ENCODE data around the gene COL19A1.

COL19A1 gene

GRCh38 chr6:70252604-70253003, 386.2 kb downstream of the COL19A1 start:
- TF ChIP-seq TCF12 (IDR thresholded peaks at IDR 0.05; ENCODE audit: low read depth) = no peak

- TF ChIP-seq TCF12 (IDR thresholded peaks at IDR 0.05; ENCODE audit: low read depth) (no peak), MAX (IDR thresholded peaks at IDR 0.05) (no peak), EP300 (IDR thresholded peaks at IDR 0.05; ENCODE audit: borderline replicate concordance) (no peak), FOXM1 (IDR thresholded peaks at IDR 0.05; ENCODE audit: borderline replicate concordance, low read depth) (no peak), TEAD4 (IDR thresholded peaks at IDR 0.05) (no peak), TAF1 (IDR thresholded peaks at IDR 0.05; ENCODE audit: low read depth) (no peak), CREB1 (IDR thresholded peaks at IDR 0.05; ENCODE audit: low read depth) (no peak), REST (IDR thresholded peaks at IDR 0.05; ENCODE audit: low read depth) (no peak), NFIC (IDR thresholded peaks at IDR 0.05) (no peak), YY1 (IDR thresholded peaks at IDR 0.05; ENCODE audit: low read depth) (no peak), EGR1 (IDR thresholded peaks at IDR 0.05) (no peak), ZBTB7A (IDR thresholded peaks at IDR 0.05; ENCODE audit: low read depth) (no peak), CEBPB (IDR thresholded peaks at IDR 0.05) (no peak), RAD21 (IDR thresholded peaks at IDR 0.05; ENCODE audit: low read depth) (no peak), USF1 (IDR thresholded peaks at IDR 0.05) (no peak)
Measured at GRCh38 chr6:70253923-70254322, 387.6 kb downstream of the COL19A1 start.

- TF ChIP-seq MAX (IDR thresholded peaks at IDR 0.05) (no peak), EGR1 (IDR thresholded peaks at IDR 0.05) (no peak), FOXM1 (IDR thresholded peaks at IDR 0.05; ENCODE audit: borderline replicate concordance, low read depth) (no peak), REST (IDR thresholded peaks at IDR 0.05; ENCODE audit: low read depth) (no peak), YY1 (IDR thresholded peaks at IDR 0.05; ENCODE audit: low read depth) (no peak), CEBPB (IDR thresholded peaks at IDR 0.05) (no peak), TEAD4 (IDR thresholded peaks at IDR 0.05) (no peak), ZBTB7A (IDR thresholded peaks at IDR 0.05; ENCODE audit: low read depth) (no peak), TAF1 (IDR thresholded peaks at IDR 0.05; ENCODE audit: low read depth) (no peak), NFIC (IDR thresholded peaks at IDR 0.05) (no peak)
Measured at GRCh38 chr6:70254784-70255183, 388.4 kb downstream of the COL19A1 start.

- TF ChIP-seq CREB1 (IDR thresholded peaks at IDR 0.05; ENCODE audit: low read depth) (no peak), TCF12 (IDR thresholded peaks at IDR 0.05; ENCODE audit: low read depth) (no peak), USF1 (IDR thresholded peaks at IDR 0.05) (no peak), EGR1 (IDR thresholded peaks at IDR 0.05) (no peak), YY1 (IDR thresholded peaks at IDR 0.05; ENCODE audit: low read depth) (no peak), NFIC (IDR thresholded peaks at IDR 0.05) (no peak), REST (IDR thresholded peaks at IDR 0.05; ENCODE audit: low read depth) (no peak), FOXM1 (IDR thresholded peaks at IDR 0.05; ENCODE audit: borderline replicate concordance, low read depth) (no peak), CEBPB (IDR thresholded peaks at IDR 0.05) (no peak), RAD21 (IDR thresholded peaks at IDR 0.05; ENCODE audit: low read depth) (no peak), TEAD4 (IDR thresholded peaks at IDR 0.05) (no peak)
Measured at GRCh38 chr6:70257768-70258273, 391.5 kb downstream of the COL19A1 start.

- TF ChIP-seq TCF12 (IDR thresholded peaks at IDR 0.05; ENCODE audit: low read depth) (no peak), USF1 (IDR thresholded peaks at IDR 0.05) (no peak), EP300 (IDR thresholded peaks at IDR 0.05; ENCODE audit: borderline replicate concordance) (no peak), EGR1 (IDR thresholded peaks at IDR 0.05) (no peak), CEBPB (IDR thresholded peaks at IDR 0.05) (no peak), FOXM1 (IDR thresholded peaks at IDR 0.05; ENCODE audit: borderline replicate concordance, low read depth) (no peak), RAD21 (IDR thresholded peaks at IDR 0.05; ENCODE audit: low read depth) (no peak), ZBTB7A (IDR thresholded peaks at IDR 0.05; ENCODE audit: low read depth) (no peak), NFIC (IDR thresholded peaks at IDR 0.05) (no peak), REST (IDR thresholded peaks at IDR 0.05; ENCODE audit: low read depth) (no peak), TEAD4 (IDR thresholded peaks at IDR 0.05) (no peak), YY1 (IDR thresholded peaks at IDR 0.05; ENCODE audit: low read depth) (no peak), CREB1 (IDR thresholded peaks at IDR 0.05; ENCODE audit: low read depth) (no peak)
Measured at GRCh38 chr6:70258483-70258882, 392.1 kb downstream of the COL19A1 start.

Measured in Ishikawa (cell line).